ENCODE data around the gene OR2T29. TPM values are rescaled to one million over a fixed set of nuclear protein-coding genes. Genes with fewer than 3 reads are reported as not detected.
"Not testable (repeated sequence)": the region's sequence is repeated elsewhere in the genome, so short reads cannot be mapped to it uniquely, and the experiment has no call there.

The OR2T29 gene
- total and polyA plus RNA-seq, 4 experiments from 2014 or later = not detected

DNA sequence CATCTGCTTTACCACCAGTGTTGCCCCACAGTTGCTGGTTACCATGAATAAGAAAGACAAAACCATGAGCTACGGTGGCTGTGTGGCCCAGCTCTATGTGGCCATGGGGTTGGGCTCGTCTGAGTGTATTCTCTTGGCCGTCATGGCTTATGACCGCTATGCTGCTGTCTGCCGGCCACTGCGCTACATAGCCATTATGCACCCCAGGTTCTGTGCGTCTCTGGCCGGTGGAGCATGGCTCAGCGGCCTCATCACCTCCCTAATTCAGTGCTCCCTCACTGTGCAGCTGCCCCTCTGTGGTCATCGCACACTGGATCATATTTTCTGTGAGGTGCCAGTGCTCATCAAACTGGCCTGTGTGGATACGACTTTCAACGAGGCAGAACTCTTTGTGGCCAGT is 40.7 kb downstream of the OR2T29 start:
- H3K4me1 Mint-ChIP-seq = no peaks in the 10 kb centered on the region
- intact Hi-C loops (cut with micrococcal nuclease) = no loop called here
- H3K9me3 Mint-ChIP-seq = peaks cover 0 to 10% (median 4%) of the 10 kb centered on the region in 8 donors
- Histone ChIP-seq H3K27me3 (ENCODE audit: insufficient read depth, low read length) (no peaks in the 10 kb centered on the region), H3K27ac (ENCODE audit: low read depth, low read length) (no peak overlapping the region), H3K9me3 (ENCODE audit: control insufficient read depth in 1 of 2, low read length in 2 of 2) (no peaks in the 10 kb centered on the region), H3K4me3 (ENCODE audit: low read length in 2 of 2) (no peak overlapping the region), H3K36me3 (ENCODE audit: insufficient read depth, low read length) (no peaks in the 10 kb centered on the region), H3K4me1 (ENCODE audit: insufficient read depth, low read length) (no peaks in the 10 kb centered on the region)
- H3K27me3 Mint-ChIP-seq = peaks cover 2 to 3% of the 10 kb centered on the region in 2 donors
- no peak overlapping the region for H3K4me3 Mint-ChIP-seq
- DNase-seq = no peak
- H3K27ac Mint-ChIP-seq = no peak overlapping the region
- CTCF ChIA-PET (ENCODE audit: partially characterized antibody) = no interaction called here
- POLR2A ChIA-PET (ENCODE audit: partially characterized antibody) = no interaction called here
- peaks cover 0 to 4% of the 10 kb centered on the region in 2 donors for H3K36me3 Mint-ChIP-seq

DNA sequence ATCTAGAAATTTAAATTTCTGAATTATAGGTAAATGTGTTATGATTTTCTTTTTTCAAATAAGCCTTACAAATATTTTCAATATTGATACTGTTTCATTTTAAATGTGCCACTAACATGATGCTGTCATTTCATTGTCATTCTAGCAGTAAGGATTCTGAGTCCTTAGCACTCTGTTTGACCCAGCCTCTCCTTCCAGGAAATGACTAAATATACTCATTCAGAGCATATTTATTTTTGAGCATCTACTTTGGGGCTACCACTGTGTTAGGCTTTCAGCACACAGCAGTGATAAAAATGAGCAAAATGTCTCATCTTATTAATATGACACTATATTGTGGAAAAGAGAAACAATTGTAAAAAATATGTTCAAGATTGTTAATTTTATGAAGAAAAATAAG is 52.4 kb downstream of the OR2T29 start:
- H3K4me1 Mint-ChIP-seq; H3K4me1 ChIP-seq (ENCODE audit: insufficient read depth, low read length); intact Hi-C loops (cut with micrococcal nuclease); CTCF ChIA-PET (ENCODE audit: partially characterized antibody); H3K27ac ChIP-seq (ENCODE audit: low read depth, low read length); POLR2A ChIA-PET (ENCODE audit: partially characterized antibody); H3K4me3 Mint-ChIP-seq; H3K36me3 ChIP-seq (ENCODE audit: insufficient read depth, low read length); H3K27me3 ChIP-seq (ENCODE audit: insufficient read depth, low read length); H3K27ac Mint-ChIP-seq; H3K36me3 Mint-ChIP-seq; H3K27me3 Mint-ChIP-seq; H3K9me3 ChIP-seq (ENCODE audit: control insufficient read depth in 1 of 2, low read length in 2 of 2); H3K9me3 Mint-ChIP-seq; DNase-seq; H3K4me3 ChIP-seq (ENCODE audit: low read length in 2 of 2): not testable (repeated sequence)

DNA sequence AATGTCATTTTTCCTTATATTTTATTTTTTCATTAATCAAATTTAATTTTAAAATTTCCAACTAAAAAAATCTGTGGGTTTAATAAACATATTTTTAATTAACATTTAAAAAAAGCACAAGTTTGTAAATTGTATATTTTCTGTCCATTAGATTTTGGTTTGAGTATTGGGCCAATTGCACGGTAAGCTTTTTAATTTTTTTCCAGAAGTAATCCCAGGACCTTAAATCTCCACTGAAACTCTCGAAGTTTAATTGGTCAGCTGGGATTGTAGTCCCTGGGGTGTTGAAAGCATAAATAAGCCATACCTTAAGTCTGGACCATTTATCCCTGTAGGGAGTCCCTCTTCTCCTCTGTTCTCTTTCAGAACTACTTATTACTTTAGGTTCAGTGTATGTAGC is 54.8 kb downstream of the OR2T29 start, which contains the start of gene OR2G6:
TSS of gene OR2G6 (plus strand) at position 301 of the 400 bp plus-strand sequence. CDS start 13,574 bp downstream, outside the sequence.
- intact Hi-C loops (cut with micrococcal nuclease); H3K9me3 Mint-ChIP-seq; H3K4me3 Mint-ChIP-seq: not testable (repeated sequence)

More for the DNA sequence above, 54.8 kb downstream of the OR2T29 start, which contains the start of gene OR2G6:
- CTCF ChIA-PET (ENCODE audit: partially characterized antibody); H3K9me3 ChIP-seq (ENCODE audit: control insufficient read depth in 1 of 2, low read length in 2 of 2); H3K4me1 Mint-ChIP-seq; H3K36me3 Mint-ChIP-seq; H3K36me3 ChIP-seq (ENCODE audit: insufficient read depth, low read length); H3K27ac ChIP-seq (ENCODE audit: low read depth, low read length); H3K27ac Mint-ChIP-seq; DNase-seq; H3K27me3 ChIP-seq (ENCODE audit: insufficient read depth, low read length); H3K4me3 ChIP-seq (ENCODE audit: low read length in 2 of 2); POLR2A ChIA-PET (ENCODE audit: partially characterized antibody); H3K27me3 Mint-ChIP-seq; H3K4me1 ChIP-seq (ENCODE audit: insufficient read depth, low read length): not testable (repeated sequence)

Other genes with a start within 250 kb of the OR2T29 start
- gene OR2M7, start 238.2 kb downstream of the OR2T29 start, total RNA-seq = not detected
- not detected for gene OR2M7, start 238.2 kb downstream of the OR2T29 start, polyA plus RNA-seq
- gene OR14C36, start 214.0 kb downstream of the OR2T29 start, total RNA-seq = not detected
- not detected for gene OR14C36, start 214.0 kb downstream of the OR2T29 start, polyA plus RNA-seq
- not detected for gene OR2T4, start 201.1 kb downstream of the OR2T29 start, total RNA-seq
- gene OR2T4, start 201.1 kb downstream of the OR2T29 start, polyA plus RNA-seq = not detected
- not detected for gene OR2T6, start 187.0 kb downstream of the OR2T29 start, total RNA-seq
- not detected for gene OR2T6, start 187.0 kb downstream of the OR2T29 start, polyA plus RNA-seq
- gene OR2T1, start 159.7 kb downstream of the OR2T29 start, total RNA-seq = not detected
- gene OR2T1, start 159.7 kb downstream of the OR2T29 start, polyA plus RNA-seq = not detected
- gene OR2T2, start 117.1 kb downstream of the OR2T29 start, total RNA-seq = not detected
- not detected for gene OR2T2, start 117.1 kb downstream of the OR2T29 start, polyA plus RNA-seq
- not detected for gene OR2T3, start 89.4 kb downstream of the OR2T29 start, total RNA-seq
- not detected for gene OR2T3, start 89.4 kb downstream of the OR2T29 start, polyA plus RNA-seq
- not detected for gene OR2T5, start 74.2 kb downstream of the OR2T29 start, total RNA-seq
- not detected for gene OR2T5, start 74.2 kb downstream of the OR2T29 start, polyA plus RNA-seq
- not detected for gene OR2G6, start 54.7 kb downstream of the OR2T29 start, total RNA-seq
- not detected for gene OR2G6, start 54.7 kb downstream of the OR2T29 start, polyA plus RNA-seq
- gene OR2T34, start 12.0 kb upstream of the OR2T29 start, total RNA-seq = not detected
- gene OR2T34, start 12.0 kb upstream of the OR2T29 start, polyA plus RNA-seq = under 1 TPM in 1 of 2 donors, not detected in 1; 0.32 TPM
- gene OR2T10, start 34.9 kb upstream of the OR2T29 start, total RNA-seq = not detected
- not detected for gene OR2T10, start 34.9 kb upstream of the OR2T29 start, polyA plus RNA-seq
- gene OR2T11, start 72.3 kb upstream of the OR2T29 start, total RNA-seq = not detected
- gene OR2T11, start 72.3 kb upstream of the OR2T29 start, polyA plus RNA-seq = not detected
- not detected for gene OR2T35, start 82.5 kb upstream of the OR2T29 start, total RNA-seq
- not detected for gene OR2T35, start 82.5 kb upstream of the OR2T29 start, polyA plus RNA-seq
- not detected for gene OR2T27, start 92.8 kb upstream of the OR2T29 start, total RNA-seq
- gene OR2T27, start 92.8 kb upstream of the OR2T29 start, polyA plus RNA-seq = not detected
- not detected for gene OR14I1, start 140.0 kb upstream of the OR2T29 start, total RNA-seq
- gene OR14I1, start 140.0 kb upstream of the OR2T29 start, polyA plus RNA-seq = not detected
- not detected for gene LYPD8, start 193.0 kb upstream of the OR2T29 start, total RNA-seq
- gene LYPD8, start 193.0 kb upstream of the OR2T29 start, polyA plus RNA-seq = not detected